HG03439 (cell line): ENCODE measurements around the gene PRR13.
A peak's percentile ranks its signal among the peaks of the same experiment; 100 is the strongest.
"Not testable (repeated sequence)": the region's sequence is repeated elsewhere in the genome, so short reads cannot be mapped to it uniquely, and the experiment has no call there.

Experiments used
- ATAC-seq: cut with Tn5 transposase; IDR thresholded peaks from one replicate; pipeline ENCODE4 v1.9.1; 2021; ENCODE audit warnings: mild to moderate bottlenecking, moderate library complexity; ENCODE audit not compliant: unreplicated experiment

Gene PRR13

DNA sequence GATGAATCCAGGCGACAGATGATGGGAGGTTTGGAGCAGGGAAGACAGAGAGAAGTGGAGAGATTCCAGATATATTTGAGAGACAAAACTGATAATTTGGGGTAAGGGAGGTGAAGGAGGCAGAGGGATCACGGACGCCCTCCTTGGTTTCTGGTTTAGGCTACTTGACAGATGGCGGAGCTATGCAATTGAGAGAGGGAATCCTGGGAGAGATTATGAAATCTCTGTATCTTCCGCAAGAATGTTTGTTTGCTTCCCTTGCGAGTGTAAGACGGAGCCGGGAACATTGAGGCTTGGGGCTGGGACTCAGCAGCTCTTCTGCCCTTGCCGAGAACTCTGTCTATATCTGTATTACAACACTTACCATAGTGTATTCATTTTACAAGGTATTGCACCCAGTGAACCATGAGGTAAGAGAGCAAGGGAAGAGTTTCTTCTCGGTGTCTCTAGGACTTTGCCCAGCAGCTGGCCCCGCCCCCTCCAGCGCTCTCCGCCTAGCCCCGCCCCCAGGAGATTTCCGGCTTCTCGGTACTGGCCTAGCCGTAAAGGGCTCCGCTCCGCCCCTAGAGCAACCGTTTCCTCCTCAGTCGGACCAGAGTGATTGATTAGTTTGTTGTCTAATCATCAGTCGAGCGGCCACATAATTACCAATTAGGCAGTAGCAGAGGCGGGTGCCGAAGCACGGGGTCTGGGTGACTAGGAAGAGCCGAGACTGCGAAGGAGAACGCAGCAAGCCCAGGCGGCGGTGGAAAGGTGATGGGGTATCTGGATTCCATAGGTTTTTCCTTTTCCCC is at the start of gene PRR13:
PRR13 (plus strand) TSS at position 695 of the 794 bp plus-strand sequence. CDS start 981 bp downstream, outside the sequence.
- ATAC-seq: peak; percentile 98

GRCh38 chr12:53399896-53400295 is 41.6 kb upstream of the PRR13 start:
- ATAC-seq: no peak

DNA sequence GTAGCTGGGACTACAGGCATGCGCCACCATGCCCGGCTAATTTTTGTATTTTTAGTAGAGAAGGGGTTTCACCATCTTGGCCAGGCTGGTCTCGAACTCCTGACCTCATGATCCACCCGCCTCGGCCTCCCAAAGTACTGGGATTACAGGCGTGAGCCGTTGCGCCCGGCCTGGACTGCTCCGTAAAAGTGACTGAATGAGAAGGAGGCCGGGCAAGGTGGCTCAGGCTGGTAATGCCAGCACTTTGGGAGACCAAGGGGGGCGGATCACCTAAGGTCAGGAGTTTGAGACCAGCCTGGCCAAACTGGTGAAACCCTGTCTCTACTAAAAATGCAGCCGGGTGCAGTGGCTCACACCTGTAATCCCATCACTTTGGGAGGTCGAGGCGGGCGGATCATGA is 39.2 kb upstream of the PRR13 start:
- ATAC-seq: not testable (repeated sequence)

GRCh38 chr12:53402871-53403270 is 38.7 kb upstream of the PRR13 start:
- no peak for ATAC-seq

GRCh38 chr12:53410951-53411350 is 30.6 kb upstream of the PRR13 start:
- no peak for ATAC-seq

DNA sequence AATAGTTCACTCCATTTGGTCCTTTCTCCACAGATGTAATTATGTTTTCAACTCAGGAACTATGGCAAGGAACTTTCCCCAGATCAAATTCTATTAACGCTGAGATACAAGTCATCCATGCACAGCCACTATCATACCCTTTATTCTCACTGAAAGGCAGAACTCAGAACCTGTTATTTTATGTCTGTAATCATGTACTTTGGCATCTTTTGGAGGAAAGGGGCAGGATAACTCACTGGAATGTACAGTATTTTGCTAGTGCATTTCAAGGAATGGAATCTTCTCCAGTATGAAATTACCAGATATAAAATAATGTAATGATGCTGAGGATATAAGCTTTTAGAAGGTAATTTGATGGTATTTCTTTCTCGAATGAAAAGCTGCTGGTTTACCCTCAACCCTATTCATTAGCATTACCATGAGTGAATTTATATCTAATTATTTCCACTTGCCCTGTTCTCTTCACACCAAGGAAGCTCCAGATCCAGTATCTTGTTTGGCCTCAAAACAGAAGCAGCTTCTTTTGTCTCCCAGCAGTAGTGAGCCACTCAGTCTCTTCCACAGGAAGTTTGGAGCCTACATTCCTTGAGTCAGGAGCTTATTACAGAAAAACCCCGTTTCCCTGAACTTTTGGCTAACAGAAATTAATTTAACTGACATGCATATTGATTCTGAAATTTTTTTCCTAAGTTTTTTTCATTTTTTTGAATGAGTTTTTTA is 27.9 kb upstream of the PRR13 start:
- no peak for ATAC-seq

DNA sequence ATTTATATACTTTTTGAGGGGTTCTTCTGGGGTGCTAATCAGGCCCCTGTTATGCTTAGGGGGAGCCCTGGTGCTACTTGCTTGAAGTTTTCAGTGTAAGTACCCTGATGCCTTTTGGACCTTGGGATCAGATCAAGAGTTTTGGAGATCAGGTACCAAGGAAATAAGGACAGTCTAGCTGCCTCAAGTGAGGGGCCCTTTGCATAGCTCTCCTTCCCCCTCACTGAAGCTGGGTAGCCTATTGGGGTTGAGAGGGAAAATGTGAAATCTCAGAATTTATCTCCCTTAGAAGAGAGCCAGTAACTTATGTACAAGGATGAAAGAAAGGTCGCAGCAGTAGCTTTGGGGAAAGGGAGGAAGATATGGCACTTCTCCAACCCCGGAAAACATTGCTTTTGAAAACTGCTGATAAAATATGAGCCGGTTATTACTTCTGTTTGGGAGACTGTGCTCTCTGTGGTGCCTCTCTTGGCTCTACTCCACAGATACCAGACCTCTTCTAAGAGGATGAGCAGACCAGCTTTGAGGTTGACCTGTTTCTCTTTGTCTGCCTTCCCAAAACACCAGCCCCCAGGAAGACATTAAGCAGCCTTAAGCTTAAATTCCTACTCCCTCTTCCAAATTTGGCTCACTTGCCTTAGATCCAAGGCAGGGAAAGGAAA is 26.6 kb upstream of the PRR13 start:
- no peak for ATAC-seq

- ATAC-seq: not testable (repeated sequence)
These were observed 25.7 kb upstream of the PRR13 start for GRCh38 chr12:53415752-53416389.

GRCh38 chr12:53417291-53417816 is 24.2 kb upstream of the PRR13 start:
- ATAC-seq: not testable (repeated sequence)

DNA sequence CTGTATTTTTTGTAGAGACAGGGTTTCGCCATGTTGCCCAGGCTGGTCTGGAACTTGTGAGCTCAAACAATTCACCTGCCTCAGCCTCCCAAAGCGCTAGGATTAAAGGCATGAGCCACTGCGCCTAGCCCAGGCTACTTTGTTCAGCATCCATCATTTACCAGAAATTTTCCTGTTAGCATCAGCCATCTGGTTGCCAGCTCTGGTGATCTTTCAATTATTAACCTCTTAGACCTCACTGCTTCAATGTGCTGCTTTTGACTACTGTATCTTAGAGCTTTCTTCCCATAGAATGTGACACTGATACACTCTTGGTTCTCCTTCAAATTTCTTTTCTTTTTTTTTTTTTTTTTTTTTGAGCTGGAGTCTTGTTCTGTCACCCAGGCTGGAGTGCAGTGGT is 23.3 kb upstream of the PRR13 start:
- no peak for ATAC-seq

- ATAC-seq: no peak
These were observed 21.8 kb upstream of the PRR13 start for GRCh38 chr12:53419756-53420155.

- ATAC-seq: not testable (repeated sequence)
These were observed 19.3 kb upstream of the PRR13 start for GRCh38 chr12:53422247-53422646.

GRCh38 chr12:53423597-53423996 is 17.9 kb upstream of the PRR13 start, which contains the start of gene AMHR2:
Gene AMHR2 (plus strand): TSS chr12:53423855. CDS start chr12:53423935, 80 bp downstream.
- no peak for ATAC-seq

GRCh38 chr12:53424626-53425514 is 16.7 kb upstream of the PRR13 start:
- ATAC-seq: no peak

GRCh38 chr12:53425515-53426150 is 15.9 kb upstream of the PRR13 start:
- ATAC-seq: no peak

GRCh38 chr12:53427905-53428594 is 13.5 kb upstream of the PRR13 start:
- no peak for ATAC-seq

DNA sequence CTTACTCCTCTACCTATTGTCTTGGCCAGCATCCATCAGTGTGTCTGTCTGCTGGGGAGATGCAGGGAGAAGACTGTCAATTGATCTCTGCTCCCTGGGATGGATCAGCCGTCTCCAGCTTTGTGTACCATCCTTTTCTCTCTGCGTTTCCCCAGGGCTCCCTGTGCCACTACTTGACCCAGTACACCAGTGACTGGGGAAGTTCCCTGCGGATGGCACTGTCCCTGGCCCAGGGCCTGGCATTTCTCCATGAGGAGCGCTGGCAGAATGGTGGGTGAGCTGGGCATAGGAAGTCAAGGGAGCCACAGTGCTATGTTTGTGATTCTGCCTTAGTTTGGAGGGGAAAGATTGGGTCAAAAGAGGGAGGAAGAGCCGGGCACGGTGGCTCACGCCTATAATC is 12.8 kb upstream of the PRR13 start:
- no peak for ATAC-seq

DNA sequence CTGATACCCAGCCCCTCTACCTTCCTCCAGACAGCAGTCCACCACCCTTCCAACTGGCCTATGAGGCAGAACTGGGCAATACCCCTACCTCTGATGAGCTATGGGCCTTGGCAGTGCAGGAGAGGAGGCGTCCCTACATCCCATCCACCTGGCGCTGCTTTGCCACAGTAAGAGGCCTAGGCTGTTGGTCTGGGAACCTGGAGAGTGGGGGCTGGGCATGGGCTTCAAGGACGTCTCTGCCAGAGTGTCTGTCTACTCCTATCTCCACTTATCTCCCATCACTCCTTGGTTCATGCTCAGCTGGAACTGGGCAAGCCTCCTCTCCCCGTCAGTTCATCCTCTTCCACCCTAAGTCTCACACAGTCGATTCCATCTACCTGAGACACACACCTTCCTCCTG is 11.4 kb upstream of the PRR13 start:
- ATAC-seq: no peak

- ATAC-seq: no peak
These were observed 10.3 kb upstream of the PRR13 start for GRCh38 chr12:53431187-53431586.
